HG03045 (cell line): ENCODE results near the gene KCNJ8.
"Not testable (repeated sequence)": the region's sequence is repeated elsewhere in the genome, so short reads cannot be mapped to it uniquely, and the experiment has no call there.

Experiments used
- ATAC-seq: cut with Tn5 transposase; IDR thresholded peaks from one replicate; pipeline ENCODE4 v1.9.1; 2021; ENCODE audit warnings: mild to moderate bottlenecking, moderate library complexity; ENCODE audit not compliant: unreplicated experiment

KCNJ8 gene

GRCh38 chr12:21774358-21775132 lies at the start of gene KCNJ8:
KCNJ8 (minus strand) TSS chr12:21774706; CDS start chr12:21773616, 1,090 bp downstream.
- ATAC-seq: no peak

DNA sequence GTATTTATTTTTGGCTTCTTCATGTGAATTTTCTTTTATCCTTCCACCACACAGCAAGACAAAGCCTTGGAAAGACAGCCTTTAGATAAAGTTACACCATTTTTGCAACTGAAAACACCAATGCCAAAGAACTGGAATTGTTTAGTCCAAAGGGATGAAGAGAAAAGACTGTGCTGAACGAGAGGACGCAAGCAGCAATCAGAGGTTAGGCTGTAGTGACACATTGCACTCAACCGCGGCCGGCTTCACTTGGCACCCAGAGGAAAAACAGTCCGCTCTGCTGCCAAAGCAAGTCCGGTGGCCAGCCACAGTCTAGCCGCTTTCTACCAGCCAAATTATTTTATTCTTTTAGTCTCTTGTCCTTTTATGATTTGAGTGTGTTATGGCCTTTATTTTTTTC lies 49.1 kb upstream of the KCNJ8 start:
- no peak for ATAC-seq

GRCh38 chr12:21819678-21820077 lies 45.2 kb upstream of the KCNJ8 start:
- no peak for ATAC-seq

DNA sequence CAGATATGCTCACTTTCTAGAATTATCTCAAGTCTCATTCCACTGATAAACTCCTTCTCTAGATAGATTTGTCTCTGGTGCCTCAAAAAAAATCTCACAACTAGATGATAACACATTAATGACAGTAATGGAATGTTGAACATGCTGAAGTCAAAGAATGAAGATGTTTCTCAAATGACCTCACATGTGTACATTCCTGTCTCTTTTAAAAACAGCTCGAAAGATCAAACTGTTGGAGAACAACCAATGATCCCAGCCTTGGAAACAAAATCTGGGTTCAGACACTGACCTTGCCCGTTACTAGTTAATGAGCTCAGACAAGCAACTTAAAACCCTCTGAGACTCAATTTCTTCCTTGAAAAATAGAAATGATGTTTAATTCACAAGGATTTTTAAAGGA lies 44.7 kb upstream of the KCNJ8 start:
- no peak for ATAC-seq

- ATAC-seq: no peak
These were observed 44.1 kb upstream of the KCNJ8 start for GRCh38 chr12:21818627-21819026.

DNA sequence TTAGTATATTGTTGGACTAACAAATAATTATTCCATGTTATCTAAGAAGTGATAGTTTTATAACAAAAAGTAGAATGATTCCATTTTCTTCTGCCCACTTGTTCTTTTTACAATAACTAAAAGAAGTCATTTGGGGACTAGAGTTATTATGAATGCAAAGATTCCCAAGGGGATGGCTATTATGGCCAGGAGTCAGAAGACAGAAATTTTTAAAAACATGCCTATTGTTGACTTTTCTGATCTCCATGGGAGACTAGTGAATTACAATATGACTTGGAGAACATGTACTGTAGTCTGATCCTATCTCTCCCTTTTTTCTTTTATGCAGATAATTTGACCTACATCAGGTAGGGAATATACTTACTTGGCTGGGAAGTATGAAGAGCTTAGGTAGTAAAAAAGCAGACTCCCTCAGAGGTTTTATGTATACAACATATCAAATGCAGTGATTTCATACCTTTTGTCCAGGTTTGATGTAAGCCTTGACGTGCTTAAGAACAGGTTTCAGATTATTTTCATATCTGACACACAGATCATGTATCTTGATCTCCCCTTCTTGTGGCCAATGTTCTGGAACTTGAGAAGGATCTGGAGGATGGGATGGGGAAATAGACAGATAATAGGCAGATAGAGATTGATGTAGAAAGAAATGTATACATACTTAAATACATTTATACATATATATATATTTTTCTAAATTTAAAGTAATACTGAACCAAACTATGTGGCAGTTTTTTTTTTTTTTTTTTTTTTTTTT lies 41.0 kb upstream of the KCNJ8 start:
- no peak for ATAC-seq

- ATAC-seq: no peak
These were observed 40.3 kb upstream of the KCNJ8 start for GRCh38 chr12:21814814-21815213.

DNA sequence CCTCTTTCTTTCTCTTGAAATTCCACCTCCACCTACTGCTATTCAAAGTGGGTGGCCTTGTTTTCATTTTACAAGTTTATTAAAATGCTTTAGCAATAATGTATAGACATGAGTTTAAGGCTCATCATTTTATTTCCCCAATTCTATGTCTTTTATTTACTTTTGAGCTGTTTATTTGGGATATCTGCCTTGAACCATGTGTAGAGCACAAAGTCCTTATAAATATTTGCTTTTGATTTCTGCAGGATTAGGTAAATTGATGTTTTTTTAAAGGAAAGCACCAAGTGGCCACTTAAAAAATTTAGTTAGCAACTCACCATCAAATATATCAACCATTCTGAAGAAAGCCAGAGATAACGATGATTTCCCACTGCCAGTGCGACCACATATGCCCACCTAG lies 39.8 kb upstream of the KCNJ8 start:
- ATAC-seq: no peak

- no peak for ATAC-seq
These were observed 39.2 kb upstream of the KCNJ8 start for GRCh38 chr12:21813751-21814150.

- ATAC-seq: no peak
These were observed 38.6 kb upstream of the KCNJ8 start for GRCh38 chr12:21813125-21813524.

GRCh38 chr12:21812340-21812739 lies 37.8 kb upstream of the KCNJ8 start:
- ATAC-seq: not testable (repeated sequence)

GRCh38 chr12:21809100-21809499 lies 34.6 kb upstream of the KCNJ8 start:
- no peak for ATAC-seq

DNA sequence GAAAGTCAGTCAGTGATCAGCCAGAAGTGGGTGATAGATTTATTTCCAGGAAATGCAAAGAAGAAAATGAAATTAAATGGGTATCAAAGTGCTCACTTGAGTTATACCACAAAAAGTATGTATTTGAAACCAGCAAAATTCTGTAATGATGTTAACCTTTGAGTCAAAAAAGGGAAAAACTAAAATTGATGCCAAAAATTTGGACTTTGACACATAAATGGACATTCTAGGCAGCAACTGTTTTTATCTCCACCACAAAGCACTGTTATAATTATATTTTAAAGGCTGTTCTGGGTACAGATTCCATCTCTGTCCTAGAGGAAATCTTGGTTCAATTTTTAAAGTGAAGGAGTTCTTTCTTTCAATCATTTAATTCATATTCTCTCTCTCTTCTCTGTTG lies 31.7 kb upstream of the KCNJ8 start:
- ATAC-seq: no peak

GRCh38 chr12:21801522-21802288 lies 27.2 kb upstream of the KCNJ8 start:
- ATAC-seq: no peak

GRCh38 chr12:21800011-21800410 lies 25.5 kb upstream of the KCNJ8 start:
- no peak for ATAC-seq

- ATAC-seq: no peak
These were observed 23.0 kb upstream of the KCNJ8 start for GRCh38 chr12:21797539-21797938.

DNA sequence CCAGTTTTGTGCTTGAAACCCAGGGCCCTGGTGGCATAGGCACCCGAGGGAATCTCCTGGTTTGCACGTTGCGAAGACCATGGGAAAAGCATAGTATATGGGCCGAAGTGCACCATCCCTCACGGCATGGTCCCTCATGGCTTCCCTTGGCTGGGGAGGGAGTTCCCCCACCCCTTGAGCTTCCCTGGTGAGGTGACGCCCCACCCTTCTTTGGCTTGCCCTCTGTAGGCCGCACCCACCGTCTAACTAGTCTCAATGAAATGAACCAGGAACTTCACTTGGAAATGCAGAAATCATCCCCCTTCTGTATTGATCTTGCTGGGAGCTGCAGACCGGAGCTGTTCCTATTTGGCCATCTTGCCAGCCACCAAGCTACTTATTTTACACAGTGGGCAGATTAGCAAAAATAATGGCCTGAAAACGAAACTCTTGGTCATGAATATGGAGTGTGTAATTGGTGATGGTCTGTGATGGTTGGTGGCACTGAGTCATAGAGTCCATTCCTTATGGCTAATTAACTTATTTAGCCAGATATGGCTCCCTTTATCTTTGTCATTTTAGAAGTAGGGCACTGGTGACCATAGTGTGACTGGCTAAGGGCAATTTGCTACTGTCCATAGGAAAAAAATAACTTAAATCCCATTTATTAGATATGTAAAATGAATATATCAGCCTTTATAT lies 21.3 kb upstream of the KCNJ8 start:
- ATAC-seq: no peak

DNA sequence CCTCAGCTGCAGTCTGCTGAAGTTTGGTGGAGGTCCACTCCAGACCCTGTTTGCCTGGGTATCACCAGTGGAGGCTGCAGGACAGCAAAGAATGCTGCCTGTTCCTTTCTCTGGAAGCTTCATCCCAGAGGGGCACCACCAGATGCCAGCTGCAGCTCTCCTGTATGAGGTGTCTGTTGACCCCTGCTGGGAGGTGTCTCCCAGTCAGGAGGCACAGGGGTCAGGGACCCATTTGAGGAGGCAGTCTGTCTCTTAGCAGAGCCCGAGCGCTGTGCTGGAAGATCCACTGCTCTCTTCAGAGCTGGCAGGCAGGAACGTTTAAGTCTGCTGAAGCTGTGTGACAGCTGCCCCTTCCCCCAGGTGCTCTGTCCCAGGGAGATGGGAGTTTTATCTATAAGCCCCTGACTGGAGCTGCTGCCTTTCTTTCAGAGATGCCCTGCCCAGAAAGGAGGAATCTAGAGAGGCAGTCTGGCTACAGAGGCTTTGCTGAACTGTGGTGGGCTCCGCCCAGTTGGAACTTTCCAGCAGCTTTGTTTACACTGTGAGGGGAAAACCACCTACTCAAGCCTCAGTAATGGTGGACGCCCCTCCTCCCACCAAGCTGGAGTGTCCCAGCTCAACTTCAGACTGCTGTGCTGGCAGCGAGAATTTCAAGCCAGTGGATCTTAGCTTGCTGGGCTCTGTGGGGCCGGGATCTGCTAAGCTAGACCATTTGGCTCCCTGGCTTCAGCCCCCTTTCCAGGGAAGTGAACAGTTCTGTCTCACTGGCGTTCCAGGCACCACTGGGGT lies 20.5 kb upstream of the KCNJ8 start:
- not testable (repeated sequence) for ATAC-seq

DNA sequence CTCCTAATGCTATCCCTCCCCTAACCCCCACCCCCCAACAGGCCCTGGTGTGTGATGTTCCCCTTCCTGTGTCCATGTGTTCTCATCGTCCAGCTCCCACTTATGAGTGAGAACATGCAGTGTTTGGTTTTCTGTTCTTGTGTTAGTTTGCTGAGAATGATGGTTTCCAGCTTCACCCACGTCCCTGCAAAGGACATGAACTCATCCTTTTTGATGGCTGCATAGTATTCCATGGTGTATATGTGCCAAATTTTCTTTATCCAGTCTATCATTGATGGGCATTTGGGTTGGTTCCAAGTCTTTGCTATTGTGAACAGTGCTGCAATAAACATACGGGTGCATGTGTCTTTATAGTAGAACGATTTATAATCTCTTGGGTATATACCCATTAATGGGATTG lies 15.2 kb upstream of the KCNJ8 start:
- ATAC-seq: not testable (repeated sequence)
